Measurements from ENCODE around the gene GJC2. TPM values are rescaled to one million over a fixed set of nuclear protein-coding genes. Genes with fewer than 3 reads are reported as not detected.

Gene GJC2
- total RNA-seq, 1 experiment from 2014 or later = 0.72 TPM

DNA sequence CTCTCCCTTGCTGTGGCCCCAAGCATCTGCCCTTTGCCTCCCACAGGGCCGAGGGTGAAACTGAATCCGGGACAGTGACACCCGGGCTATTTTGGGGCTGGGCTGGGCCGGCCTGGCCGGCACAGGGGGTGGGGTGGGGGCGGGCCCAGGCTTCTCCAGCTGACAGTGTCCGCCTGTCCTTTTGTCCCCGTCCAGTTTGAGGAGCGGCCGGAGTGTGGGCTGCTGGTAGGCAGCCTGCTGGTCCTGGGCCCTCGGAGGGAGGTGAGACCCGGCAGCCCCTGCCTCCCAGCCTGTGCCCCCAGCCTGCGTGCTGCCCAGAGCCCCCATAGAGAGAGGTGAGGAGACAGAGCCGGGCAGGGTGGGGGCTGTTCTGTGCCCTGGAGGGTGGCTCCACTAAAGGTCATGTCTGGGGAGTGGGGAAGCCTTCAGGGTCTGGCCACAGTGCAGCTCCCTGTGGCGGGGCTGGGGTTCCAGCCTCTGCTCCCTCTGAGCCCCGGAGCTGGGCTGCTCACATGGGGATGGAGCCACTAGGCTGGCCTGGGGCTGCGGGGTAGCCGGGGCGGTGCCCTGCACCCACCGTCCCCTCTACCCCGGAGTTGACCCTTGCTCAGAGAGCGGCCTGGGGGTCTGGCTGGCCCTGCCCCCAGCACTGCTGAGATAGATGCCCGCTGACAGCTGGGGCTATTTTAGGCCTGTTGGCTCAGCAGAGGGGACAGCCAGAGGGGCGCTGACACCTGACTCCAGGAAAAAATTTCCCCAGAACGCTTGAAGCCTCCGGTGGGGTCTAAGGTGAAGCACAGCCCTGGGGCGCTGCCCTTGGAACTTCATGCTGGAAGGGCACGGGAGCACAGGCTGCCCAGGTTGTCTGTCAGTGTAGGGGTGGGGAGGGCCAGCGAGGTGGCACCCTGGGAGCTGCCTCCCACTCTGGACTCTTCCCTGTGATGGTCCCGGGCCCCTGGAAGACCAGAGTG is 58.4 kb downstream of the GJC2 start, which contains the start of gene OBSCN:
Gene OBSCN, plus strand, starts transcription at position 194 of the 971 bp plus-strand sequence. CDS start 3,740 bp downstream, outside the sequence.
- Mint-ChIP-seq H3K4me3 (no peak within 1 kb of the TSS), H3K9me3 (no peaks in the 10 kb centered on the region)
- TF ChIP-seq SMAD3 (CRISPR knock-in tag; IDR thresholded peaks at IDR 0.05; ENCODE audit: borderline replicate concordance) (no peak), FOXJ3 (CRISPR knock-in tag; IDR thresholded peaks at IDR 0.05; ENCODE audit: borderline replicate concordance) (no peak), ZNF671 (CRISPR knock-in tag; IDR thresholded peaks at IDR 0.05) (no peak), USF1 (CRISPR knock-in tag; IDR thresholded peaks at IDR 0.05) (no peak), ETV6 (CRISPR knock-in tag; IDR thresholded peaks at IDR 0.05) (no peak), FOXP1 (CRISPR knock-in tag; IDR thresholded peaks at IDR 0.05; ENCODE audit: borderline replicate concordance) (no peak)
- TF ChIP-seq, protein P1, sequence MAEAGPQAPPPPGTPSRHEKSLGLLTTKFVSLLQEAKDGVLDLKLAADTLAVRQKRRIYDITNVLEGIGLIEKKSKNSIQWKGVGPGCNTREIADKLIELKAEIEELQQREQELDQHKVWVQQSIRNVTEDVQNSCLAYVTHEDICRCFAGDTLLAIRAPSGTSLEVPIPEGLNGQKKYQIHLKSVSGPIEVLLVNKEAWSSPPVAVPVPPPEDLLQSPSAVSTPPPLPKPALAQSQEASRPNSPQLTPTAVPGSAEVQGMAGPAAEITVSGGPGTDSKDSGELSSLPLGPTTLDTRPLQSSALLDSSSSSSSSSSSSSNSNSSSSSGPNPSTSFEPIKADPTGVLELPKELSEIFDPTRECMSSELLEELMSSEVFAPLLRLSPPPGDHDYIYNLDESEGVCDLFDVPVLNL (CRISPR knock-in tag; IDR thresholded peaks at IDR 0.05; ENCODE audit: borderline replicate concordance, low read depth) = no peak

GRCh38 chr1:228208831-228209551 is 59.3 kb downstream of the GJC2 start:
- Mint-ChIP-seq H3K27me3 (ENCODE audit: low read depth) (peaks cover 40% of the 10 kb centered on the region), H3K4me3 (no peak overlapping the region)

More for the DNA sequence above, 58.4 kb downstream of the GJC2 start, which contains the start of gene OBSCN:
- CTCF ChIA-PET = interaction anchor here (0.6 to 0.7 kb wide), 2 partner anchors 52 to 77 kb away, joined by 4 to 5 read pairs; no protein-coding TSS in a partner anchor
- DNase-seq (ENCODE audit: low spot score) = no peak
- POLR2A ChIA-PET = no interaction called here
- no peaks in the 10 kb centered on the region for H3K4me1 Mint-ChIP-seq
- peaks cover 49% of the 10 kb centered on the region for H3K27me3 Mint-ChIP-seq (ENCODE audit: low read depth)
- ATAC-seq = no peak
- no peaks in the 10 kb centered on the region for H3K36me3 Mint-ChIP-seq
- H3K27ac Mint-ChIP-seq = no peak within 1 kb of the TSS

More at GRCh38 chr1:228208831-228209551, 59.3 kb downstream of the GJC2 start:
- H3K4me1 Mint-ChIP-seq = no peaks in the 10 kb centered on the region
- no peak for DNase-seq (ENCODE audit: low spot score)
- no peaks in the 10 kb centered on the region for H3K36me3 Mint-ChIP-seq
- ATAC-seq = no peak
- no peak for TF ChIP-seq ZNF263 (CRISPR knock-in tag; IDR thresholded peaks at IDR 0.05; ENCODE audit: low read depth)
- ChIA-PET CTCF (interaction anchor here (0.6 kb wide), 1 partner anchor 51 kb away, joined by 4 read pairs; no protein-coding TSS in a partner anchor), POLR2A (interaction anchor here (0.9 kb wide), 1 partner anchor 198 kb away, joined by 4 read pairs; the partner anchor contains the start of gene TRIM11)
- H3K27ac Mint-ChIP-seq = no peak overlapping the region
- no peaks in the 10 kb centered on the region for H3K9me3 Mint-ChIP-seq

Other genes starting within 250 kb of the GJC2 start
- gene WNT9A, start 202.0 kb upstream of the GJC2 start, total RNA-seq (2021) = 1.1 to 1.5 TPM (median 1.3 TPM) in 3 replicates
- gene WNT3A, start 142.9 kb upstream of the GJC2 start, total RNA-seq (2021) = 0.16 to 0.34 TPM (median 0.17 TPM) in 3 replicates
- gene ARF1, start 67.2 kb upstream of the GJC2 start, total RNA-seq (2021) = 295 to 330 TPM (median 300 TPM) in 3 replicates
- 30.0 to 33.8 TPM (median 30.7 TPM) in 3 replicates for gene C1orf35, start 46.6 kb upstream of the GJC2 start, total RNA-seq (2021)
- gene MRPL55, start 40.6 kb upstream of the GJC2 start, total RNA-seq (2021) = 65.8 to 70.5 TPM (median 66.9 TPM) in 3 replicates
- gene GUK1, start 9.7 kb upstream of the GJC2 start, total RNA-seq (2021) = 110 to 112 TPM (median 111 TPM) in 3 replicates
- 11.4 to 12.5 TPM (median 12.1 TPM) in 3 replicates for gene IBA57, start 15.9 kb downstream of the GJC2 start, total RNA-seq (2021)
- gene OBSCN, start 58.1 kb downstream of the GJC2 start, total RNA-seq (2021) = 38.8 to 47.7 TPM (median 47.5 TPM) in 3 replicates